GM12878 (cell line): ENCODE data around the gene TMEM232. TPM values are rescaled to one million over a fixed set of nuclear protein-coding genes. Genes with fewer than 3 reads are reported as not detected.

Experiments used
- ATAC-seq: fragments of 200-7000 bp; cut with Tn5 transposase; 3 replicates; pipeline ENCODE4 v1.9.1; 2020; ENCODE audit warnings: mild to moderate bottlenecking, moderate library complexity
- BruUV-seq: library from RNA; stranded (reverse); fragments of 400-500 nt; replicated peaks from 2 replicates; lab custom pipeline; 2021; lab: Mats Ljungman, UMichigan
- CTCF ChIA-PET: fragments of 300-600 bp; sonication (Branson Sonifier 250); formaldehyde crosslinking; extraction: SDS; loops from one replicate; lab custom pipeline; 2021; ENCODE audit warnings: inconsistent platforms; lab: Yijun Ruan, JAX
- POLR2A ChIA-PET: fragments of 350-600 bp; formaldehyde crosslinking; extraction: SDS; loops from one replicate; lab custom pipeline; 2021; ENCODE audit warnings: inconsistent platforms; lab: Charles Lee
- RAD21 ChIA-PET: fragments of 300-600 bp; sonication (Branson Sonifier 250); formaldehyde crosslinking; loops from one replicate; lab custom pipeline; 2023; ENCODE audit warnings: antibody characterized with exemption; ENCODE audit not compliant: unreplicated experiment; lab: Charles Lee
- SMC1A ChIA-PET: fragments of 300-600 bp; sonication (Branson Sonifier 250); formaldehyde crosslinking; loops from one replicate; lab custom pipeline; 2023; ENCODE audit not compliant: unreplicated experiment, uncharacterized antibody; lab: Charles Lee
- DNase-seq: peaks from one replicate; pipeline ENCODE4 v3.0.0-alpha.2; 2011; ENCODE audit warnings: low read depth, low spot score
- FAIRE-seq: peaks from 3 replicates; lab custom pipeline; 2011; peaks lifted over from hg19 to GRCh38; lab: Jason Lieb, UNC
- H2AFZ ChIP-seq: 2 replicates; pipeline ENCODE4 v1.6.0; 2011; ENCODE audit warnings: low read depth, low read length, control low read depth; ENCODE audit not compliant: control insufficient read depth
- H3K27ac ChIP-seq: 2 replicates; pipeline ENCODE4 v1.5.1; 2011; ENCODE audit warnings: control low read depth; ENCODE audit not compliant: control insufficient read depth, insufficient read depth
- H3K27me3 ChIP-seq, 2 experiments: replicated peaks in 1 of 2; 2 replicates each; pipeline versions ENCODE4 v1.6.0 to v1.6.1; 2011; ENCODE audit warnings: low read length in 1 of 2; ENCODE audit not compliant: control insufficient read depth in 2 of 2, insufficient read depth in 2 of 2
- H3K36me3 ChIP-seq, 2 experiments: 2 replicates each; pipeline ENCODE4 v1.5.1; 2011; ENCODE audit warnings: low read length in 1 of 2; ENCODE audit not compliant: control insufficient read depth in 2 of 2, insufficient read depth in 2 of 2
- H3K4me1 ChIP-seq: 2 replicates; pipeline ENCODE4 v1.6.1; 2011; ENCODE audit warnings: mild to moderate bottlenecking, low read length, moderate library complexity, mixed read lengths; ENCODE audit not compliant: control insufficient read depth, insufficient read depth
- H3K4me2 ChIP-seq: 2 replicates; pipeline ENCODE4 v1.6.0; 2011; ENCODE audit warnings: control low read depth; ENCODE audit not compliant: control insufficient read depth, insufficient read depth
- H3K4me3 ChIP-seq: fragments of 200-600 bp; sonication (generic); 2 replicates; pipeline ENCODE4 v1.5.1; 2016
- H3K79me2 ChIP-seq: 2 replicates; pipeline ENCODE4 v1.6.0; 2011; ENCODE audit warnings: low read length; ENCODE audit not compliant: control insufficient read depth, insufficient read depth
- H3K9ac ChIP-seq: 2 replicates; pipeline ENCODE4 v1.8.0; 2011; ENCODE audit warnings: low read length, control low read depth, mixed read lengths; ENCODE audit not compliant: control insufficient read depth, insufficient read depth
- H3K9me3 ChIP-seq: replicated peaks from 3 replicates; pipeline ENCODE4 v1.5.1; 2011; ENCODE audit warnings: mild to moderate bottlenecking, low read length; ENCODE audit not compliant: control insufficient read depth, insufficient read depth
- H4K20me1 ChIP-seq: 2 replicates; pipeline ENCODE4 v1.6.0; 2011; ENCODE audit not compliant: control insufficient read depth, insufficient read depth
- BCL3 ChIP-seq: IDR thresholded peaks from 2 replicates; pipeline ENCODE4 v1.6.1; 2011; ENCODE audit warnings: borderline replicate concordance, low read depth, mild to moderate bottlenecking, moderate library complexity, low read length; ENCODE audit not compliant: insufficient read depth, poor library complexity, severe bottlenecking
- CREM ChIP-seq: IDR thresholded peaks from 2 replicates; pipeline ENCODE4 v1.6.1; 2014; ENCODE audit warnings: antibody characterized with exemption, low read depth
- E2F4 ChIP-seq: IDR thresholded peaks from 2 replicates; pipeline ENCODE4 v1.6.1; 2012; ENCODE audit warnings: low read depth, low read length, improper control_type of control experiment
- GABPA ChIP-seq: IDR thresholded peaks from 2 replicates; pipeline ENCODE4 v1.6.1; 2014; ENCODE audit warnings: antibody characterized with exemption, low read depth, mild to moderate bottlenecking, inconsistent platforms
- IRF4 ChIP-seq: IDR thresholded peaks from 2 replicates; pipeline ENCODE4 v1.6.1; 2011; ENCODE audit warnings: low read depth, low read length
- PML ChIP-seq: IDR thresholded peaks from 2 replicates; pipeline ENCODE4 v1.6.1; 2012; ENCODE audit warnings: low read length, inconsistent platforms
- RELB ChIP-seq: fragments of 450-650 bp; IDR thresholded peaks from 2 replicates; pipeline ENCODE4 v1.6.1; 2017; ENCODE audit warnings: low read depth, mild to moderate bottlenecking, moderate library complexity
- SIN3A ChIP-seq: IDR thresholded peaks from 2 replicates; pipeline ENCODE4 v1.6.1; 2012; ENCODE audit warnings: low read depth, low read length, improper control_type of control experiment
- SKIL ChIP-seq: fragments of 450-650 bp; IDR thresholded peaks from 2 replicates; pipeline ENCODE4 v1.6.1; 2017; ENCODE audit warnings: mild to moderate bottlenecking, low read depth, inconsistent platforms; ENCODE audit not compliant: poor library complexity, severe bottlenecking
- TCF3 ChIP-seq: IDR thresholded peaks from 2 replicates; pipeline ENCODE4 v1.6.1; 2012; ENCODE audit warnings: low read depth, mild to moderate bottlenecking, low read length, borderline replicate concordance; ENCODE audit not compliant: insufficient read depth
- WRNIP1 ChIP-seq: IDR thresholded peaks from 2 replicates; pipeline ENCODE4 v1.6.1; 2011; ENCODE audit warnings: low read depth, low read length, improper control_type of control experiment, borderline replicate concordance
- WGBS: methylation state at CpG from one replicate; pipeline ENCODE4 v1.1.6; 2016; ENCODE audit warnings: low lambda C conversion rate; ENCODE audit not compliant: insufficient replicate concordance, insufficient coverage; ENCODE audit errors: missing lambda C conversion rate; 5-methylcytosine and 5-hydroxymethylcytosine counted together
- in situ Hi-C: fragments of 300-500 bp; cut with MboI; formaldehyde crosslinking; loops from 9 replicates; pipeline ENCODE4 v1.14.3; 2018; ENCODE audit warnings: mixed read lengths
- intact Hi-C: fragments of 100-400 bp; cut with micrococcal nuclease; formaldehyde crosslinking; loops from one replicate; pipeline ENCODE4 v1.14.2; 2022; ENCODE audit not compliant: unreplicated experiment
- polyA plus RNA-seq, 11 experiments: library from polyadenylated mRNA; depleted of rRNA in 4 of 11; unstranded in 6 of 11; stranded (reverse) in 5 of 11; fragments of >200 nt; fragmentation: Nextera tagmentation in 4 of 11; fragmentation: Illumina TruSeq in 1 of 11; extraction: Ambion mirVana in 4 of 11; extraction: Trizol in 1 of 11; gene quantifications; 1 replicate in 1 of 11; 2 replicates in 10 of 11; pipeline versions ENCODE4 v1.2.1 to v1.2.3, GENCODE V29; 2011 to 2016; ENCODE audit warnings: inconsistent platforms in 2 of 11, missing spikeins in 2 of 11, low read depth in 1 of 11
- total RNA-seq, 4 experiments: library from RNA; depleted of rRNA in 3 of 4; stranded (reverse); fragments of >200 nt in 3 of 4; fragmentation: Illumina TruSeq in 1 of 4; extraction: Trizol in 1 of 4; gene quantifications; 2 replicates each; pipeline versions ENCODE4 v1.2.1 to v1.2.3, GENCODE V29; 2013 to 2021
- TF ChIP-seq, protein P1 (sequence below): fragments of 450-650 bp; formaldehyde crosslinking; IDR thresholded peaks from 2 replicates; pipeline ENCODE4 v1.4.0; 2020; ENCODE audit warnings: mild to moderate bottlenecking, moderate library complexity
- TF ChIP-seq, protein P2 (sequence below): fragments of 450-650 bp; IDR thresholded peaks from 2 replicates; pipeline ENCODE4 v1.6.1; 2017; ENCODE audit warnings: borderline replicate concordance

Gene TMEM232
- total and polyA plus RNA-seq, 10 of the 15 experiments (the other 5 are each of a cell fraction or from before 2014, with no cell fraction given), result 0.29 to 1.3 (median 0.91) TPM

- DNase-seq (no peak), ATAC-seq (no peak), FAIRE-seq (no peak)
- no peaks in the 10 kb centered on the region for H3K79me2 ChIP-seq
- H3K9ac ChIP-seq, result no peak overlapping the region
- ChIA-PET RAD21 (no interaction called here), POLR2A (no interaction called here), CTCF (no interaction called here), SMC1A (no interaction called here)
- H3K27me3 ChIP-seq, result no peaks in the 10 kb centered on the region
- 37% methylated on average over 3 of the region's 3 CpGs for WGBS
- H3K4me2 ChIP-seq, result no peak overlapping the region
- H3K9me3 ChIP-seq, result no peaks in the 10 kb centered on the region
- no peaks in the 10 kb centered on the region for H3K4me1 ChIP-seq
- no peak overlapping the region for H3K27ac ChIP-seq
- no peaks in the 10 kb centered on the region for H3K36me3 ChIP-seq
- BruUV-seq, result no TSS peak
- no peak overlapping the region for H2AFZ ChIP-seq
- in situ Hi-C loops (no loop called here), intact Hi-C loops (no loop called here)
- no peak overlapping the region for H3K4me3 ChIP-seq
- no peaks in the 10 kb centered on the region for H4K20me1 ChIP-seq
- TF ChIP-seq WRNIP1, result no peak
- TF ChIP-seq E2F4, result no peak
- TF ChIP-seq SKIL, result no peak
- no peak for TF ChIP-seq TCF3
- TF ChIP-seq RELB, result no peak
- TF ChIP-seq PML, result no peak
- TF ChIP-seq BCL3, result no peak
- TF ChIP-seq, protein P1, sequence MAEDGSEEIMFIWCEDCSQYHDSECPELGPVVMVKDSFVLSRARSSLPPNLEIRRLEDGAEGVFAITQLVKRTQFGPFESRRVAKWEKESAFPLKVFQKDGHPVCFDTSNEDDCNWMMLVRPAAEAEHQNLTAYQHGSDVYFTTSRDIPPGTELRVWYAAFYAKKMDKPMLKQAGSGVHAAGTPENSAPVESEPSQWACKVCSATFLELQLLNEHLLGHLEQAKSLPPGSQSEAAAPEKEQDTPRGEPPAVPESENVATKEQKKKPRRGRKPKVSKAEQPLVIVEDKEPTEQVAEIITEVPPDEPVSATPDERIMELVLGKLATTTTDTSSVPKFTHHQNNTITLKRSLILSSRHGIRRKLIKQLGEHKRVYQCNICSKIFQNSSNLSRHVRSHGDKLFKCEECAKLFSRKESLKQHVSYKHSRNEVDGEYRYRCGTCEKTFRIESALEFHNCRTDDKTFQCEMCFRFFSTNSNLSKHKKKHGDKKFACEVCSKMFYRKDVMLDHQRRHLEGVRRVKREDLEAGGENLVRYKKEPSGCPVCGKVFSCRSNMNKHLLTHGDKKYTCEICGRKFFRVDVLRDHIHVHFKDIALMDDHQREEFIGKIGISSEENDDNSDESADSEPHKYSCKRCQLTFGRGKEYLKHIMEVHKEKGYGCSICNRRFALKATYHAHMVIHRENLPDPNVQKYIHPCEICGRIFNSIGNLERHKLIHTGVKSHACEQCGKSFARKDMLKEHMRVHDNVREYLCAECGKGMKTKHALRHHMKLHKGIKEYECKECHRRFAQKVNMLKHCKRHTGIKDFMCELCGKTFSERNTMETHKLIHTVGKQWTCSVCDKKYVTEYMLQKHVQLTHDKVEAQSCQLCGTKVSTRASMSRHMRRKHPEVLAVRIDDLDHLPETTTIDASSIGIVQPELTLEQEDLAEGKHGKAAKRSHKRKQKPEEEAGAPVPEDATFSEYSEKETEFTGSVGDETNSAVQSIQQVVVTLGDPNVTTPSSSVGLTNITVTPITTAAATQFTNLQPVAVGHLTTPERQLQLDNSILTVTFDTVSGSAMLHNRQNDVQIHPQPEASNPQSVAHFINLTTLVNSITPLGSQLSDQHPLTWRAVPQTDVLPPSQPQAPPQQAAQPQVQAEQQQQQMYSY (CRISPR knock-in tag), result no peak
- TF ChIP-seq SIN3A, result no peak
- no peak for TF ChIP-seq IRF4
- no peak for TF ChIP-seq CREM
- TF ChIP-seq GABPA, result no peak
- TF ChIP-seq, protein P2, sequence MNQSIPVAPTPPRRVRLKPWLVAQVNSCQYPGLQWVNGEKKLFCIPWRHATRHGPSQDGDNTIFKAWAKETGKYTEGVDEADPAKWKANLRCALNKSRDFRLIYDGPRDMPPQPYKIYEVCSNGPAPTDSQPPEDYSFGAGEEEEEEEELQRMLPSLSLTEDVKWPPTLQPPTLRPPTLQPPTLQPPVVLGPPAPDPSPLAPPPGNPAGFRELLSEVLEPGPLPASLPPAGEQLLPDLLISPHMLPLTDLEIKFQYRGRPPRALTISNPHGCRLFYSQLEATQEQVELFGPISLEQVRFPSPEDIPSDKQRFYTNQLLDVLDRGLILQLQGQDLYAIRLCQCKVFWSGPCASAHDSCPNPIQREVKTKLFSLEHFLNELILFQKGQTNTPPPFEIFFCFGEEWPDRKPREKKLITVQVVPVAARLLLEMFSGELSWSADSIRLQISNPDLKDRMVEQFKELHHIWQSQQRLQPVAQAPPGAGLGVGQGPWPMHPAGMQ, result no peak
Observed at GRCh38 chr5:110651507-110651906, 75.0 kb downstream of the TMEM232 start.
